ENCODE results near the gene IFNB1.

- TF ChIP-seq CTCF (IDR thresholded peaks at IDR 0.05 in 8 of 11, conservative IDR thresholded peaks at IDR 0.05 in 3 of 11) (no peak), POLR2A (IDR thresholded peaks at IDR 0.05) (no peak), POLR2AphosphoS5 (IDR thresholded peaks at IDR 0.05) (no peak)
Measured at GRCh38 chr9:21085005-21085404, 7.3 kb upstream of the IFNB1 start.

Measured in spleen (tissue), 7 donors.